Measurements from ENCODE around the gene CRYBA2. TPM values are rescaled to one million over a fixed set of nuclear protein-coding genes. Genes with fewer than 3 reads are reported as not detected.

CRYBA2 gene
- total RNA-seq, 1 donor from 2014 or later, result 0.49 TPM

GRCh38 chr2:218991674-218992168 lies 1.5 kb downstream of the CRYBA2 start:
- no peaks in the 10 kb centered on the region for H3K4me1 Mint-ChIP-seq (ENCODE audit: low read depth, unreplicated experiment)
- H3K9me3 Mint-ChIP-seq (ENCODE audit: unreplicated experiment), result peaks cover 4% of the 10 kb centered on the region
- no peak overlapping the region for H3K4me3 Mint-ChIP-seq (ENCODE audit: unreplicated experiment)
- H3K36me3 Mint-ChIP-seq (ENCODE audit: unreplicated experiment), result no peaks in the 10 kb centered on the region
- DNase-seq, result peak; percentile 46
- TF ChIP-seq CTCF (IDR thresholded peaks at IDR 0.05; ENCODE audit: partially characterized antibody, unreplicated experiment), result no peak
- H3K27ac Mint-ChIP-seq (ENCODE audit: unreplicated experiment), result no peak overlapping the region
- peaks cover 43% of the 10 kb centered on the region for H3K27me3 Mint-ChIP-seq (ENCODE audit: unreplicated experiment)

- peaks cover 4% of the 10 kb centered on the region for H3K9me3 Mint-ChIP-seq (ENCODE audit: unreplicated experiment)
- H3K27ac Mint-ChIP-seq (ENCODE audit: unreplicated experiment), result no peak overlapping the region
- no peaks in the 10 kb centered on the region for H3K36me3 Mint-ChIP-seq (ENCODE audit: unreplicated experiment)
- DNase-seq, result no peak
- H3K4me1 Mint-ChIP-seq (ENCODE audit: low read depth, unreplicated experiment), result no peaks in the 10 kb centered on the region
- H3K27me3 Mint-ChIP-seq (ENCODE audit: unreplicated experiment), result peaks cover 52% of the 10 kb centered on the region
- no peak overlapping the region for H3K4me3 Mint-ChIP-seq (ENCODE audit: unreplicated experiment)
- TF ChIP-seq CTCF (IDR thresholded peaks at IDR 0.05; ENCODE audit: partially characterized antibody, unreplicated experiment), result no peak
Measured at GRCh38 chr2:218990612-218991011, 2.6 kb downstream of the CRYBA2 start.

GRCh38 chr2:218990052-218990451 lies 3.2 kb downstream of the CRYBA2 start:
- Mint-ChIP-seq H3K4me3 (ENCODE audit: unreplicated experiment) (no peak overlapping the region), H3K27me3 (ENCODE audit: unreplicated experiment) (peaks cover 48% of the 10 kb centered on the region), H3K4me1 (ENCODE audit: low read depth, unreplicated experiment) (no peaks in the 10 kb centered on the region), H3K27ac (ENCODE audit: unreplicated experiment) (no peak overlapping the region), H3K36me3 (ENCODE audit: unreplicated experiment) (no peaks in the 10 kb centered on the region), H3K9me3 (ENCODE audit: unreplicated experiment) (peaks cover 4% of the 10 kb centered on the region)
- DNase-seq, result no peak
- TF ChIP-seq CTCF (IDR thresholded peaks at IDR 0.05; ENCODE audit: partially characterized antibody, unreplicated experiment), result no peak

GRCh38 chr2:218988650-218989049 lies 4.6 kb downstream of the CRYBA2 start:
- Mint-ChIP-seq H3K9me3 (ENCODE audit: unreplicated experiment) (peaks cover 2% of the 10 kb centered on the region), H3K27ac (ENCODE audit: unreplicated experiment) (no peak overlapping the region), H3K27me3 (ENCODE audit: unreplicated experiment) (peaks cover 49% of the 10 kb centered on the region), H3K36me3 (ENCODE audit: unreplicated experiment) (no peaks in the 10 kb centered on the region), H3K4me3 (ENCODE audit: unreplicated experiment) (no peak overlapping the region), H3K4me1 (ENCODE audit: low read depth, unreplicated experiment) (peaks cover 2% of the 10 kb centered on the region)
- TF ChIP-seq CTCF (IDR thresholded peaks at IDR 0.05; ENCODE audit: partially characterized antibody, unreplicated experiment), result no peak
- no peak for DNase-seq

GRCh38 chr2:218988164-218988563 lies 5.1 kb downstream of the CRYBA2 start:
- TF ChIP-seq CTCF (IDR thresholded peaks at IDR 0.05; ENCODE audit: partially characterized antibody, unreplicated experiment), result no peak
- no peaks in the 10 kb centered on the region for H3K36me3 Mint-ChIP-seq (ENCODE audit: unreplicated experiment)
- H3K27ac Mint-ChIP-seq (ENCODE audit: unreplicated experiment), result no peak overlapping the region
- DNase-seq, result no peak
- no peak overlapping the region for H3K4me3 Mint-ChIP-seq (ENCODE audit: unreplicated experiment)
- peaks cover 2% of the 10 kb centered on the region for H3K9me3 Mint-ChIP-seq (ENCODE audit: unreplicated experiment)
- H3K4me1 Mint-ChIP-seq (ENCODE audit: low read depth, unreplicated experiment), result peaks cover 2% of the 10 kb centered on the region
- peaks cover 54% of the 10 kb centered on the region for H3K27me3 Mint-ChIP-seq (ENCODE audit: unreplicated experiment)
